HL-60 (cell line): Measurements from ENCODE around the gene SLC12A7.

Source experiments
- DNase-seq, 2 experiments: peaks; one replicate each; pipeline ENCODE4 v3.0.0-alpha.2; 2010 to 2020; ENCODE audit warnings: low read depth in 1 of 2, low spot score in 1 of 2
- H3K27ac ChIP-seq: fragments of 250-450 bp; sonication (Bioruptor Pico); replicated peaks from 2 replicates; pipeline ENCODE4 v1.5.1; 2020; ENCODE audit warnings: mild to moderate bottlenecking, moderate library complexity
- H3K27me3 ChIP-seq: fragments of 250-450 bp; sonication (Bioruptor Pico); 2 replicates; pipeline ENCODE4 v1.5.1; 2021; ENCODE audit warnings: mild to moderate bottlenecking, moderate library complexity; ENCODE audit not compliant: insufficient read depth, poor library complexity, severe bottlenecking
- H3K4me3 ChIP-seq: replicated peaks from 2 replicates; pipeline ENCODE4 v1.5.1; 2011; ENCODE audit warnings: mild to moderate bottlenecking, control low read depth, low read length; ENCODE audit not compliant: insufficient read depth
- CTCF ChIP-seq: IDR thresholded peaks from one replicate; pipeline ENCODE4 v1.5.1; 2011; ENCODE audit warnings: low read length, control low read depth, inconsistent platforms; ENCODE audit not compliant: insufficient read depth
- GABPA ChIP-seq: IDR thresholded peaks from 2 replicates; pipeline ENCODE4 v1.6.1; 2012; ENCODE audit warnings: low read depth
- POLR2AphosphoS5 ChIP-seq: IDR thresholded peaks from 2 replicates; pipeline ENCODE4 v1.6.1; 2012; ENCODE audit warnings: low read depth
- REST ChIP-seq: IDR thresholded peaks from 2 replicates; pipeline ENCODE4 v1.6.1; 2012; ENCODE audit warnings: low read depth; ENCODE audit not compliant: insufficient replicate concordance
- SPI1 ChIP-seq: IDR thresholded peaks from 2 replicates; pipeline ENCODE4 v1.6.1; 2012; ENCODE audit warnings: low read depth, mild to moderate bottlenecking, borderline replicate concordance

The SLC12A7 gene

GRCh38 chr5:1119312-1119831 lies 7.5 kb upstream of the SLC12A7 start:
- Histone ChIP-seq H3K27ac (no peak overlapping the region), H3K27me3 (no peaks in the 10 kb centered on the region), H3K4me3 (no peak overlapping the region)
- no peak for TF ChIP-seq CTCF
- no peak for TF ChIP-seq GABPA
- no peak for TF ChIP-seq SPI1
- TF ChIP-seq POLR2AphosphoS5 = no peak
- no peak for TF ChIP-seq REST
- no peak for DNase-seq

- H3K4me3 ChIP-seq = no peak overlapping the region
- DNase-seq = no peak
- TF ChIP-seq GABPA = no peak
- no peak for TF ChIP-seq CTCF
- H3K27me3 ChIP-seq = no peaks in the 10 kb centered on the region
- H3K27ac ChIP-seq = no peak overlapping the region
Observed at GRCh38 chr5:1118738-1119137, 6.9 kb upstream of the SLC12A7 start.

- no peak for TF ChIP-seq CTCF
- no peak for TF ChIP-seq POLR2AphosphoS5
- TF ChIP-seq SPI1 = no peak
- no peak for TF ChIP-seq REST
- no peak for TF ChIP-seq GABPA
- Histone ChIP-seq H3K27ac (no peak overlapping the region), H3K4me3 (no peak overlapping the region), H3K27me3 (no peaks in the 10 kb centered on the region)
- no peak for DNase-seq
Observed at GRCh38 chr5:1118231-1118698, 6.4 kb upstream of the SLC12A7 start.

GRCh38 chr5:1116977-1117376 lies 5.1 kb upstream of the SLC12A7 start:
- Histone ChIP-seq H3K27me3 (no peaks in the 10 kb centered on the region), H3K27ac (no peak overlapping the region), H3K4me3 (no peak overlapping the region)
- DNase-seq = no peak
- TF ChIP-seq CTCF (no peak), POLR2AphosphoS5 (no peak), SPI1 (no peak), REST (no peak), GABPA (no peak)
